HG02870 (cell line): ENCODE results near the gene SDHC.
"Not testable (repeated sequence)": the region's sequence is repeated elsewhere in the genome, so short reads cannot be mapped to it uniquely, and the experiment has no call there.

Experiments
- ATAC-seq: cut with Tn5 transposase; IDR thresholded peaks from one replicate; pipeline ENCODE4 v1.9.1; 2021; ENCODE audit warnings: mild to moderate bottlenecking, moderate library complexity; ENCODE audit not compliant: unreplicated experiment

The SDHC gene

DNA sequence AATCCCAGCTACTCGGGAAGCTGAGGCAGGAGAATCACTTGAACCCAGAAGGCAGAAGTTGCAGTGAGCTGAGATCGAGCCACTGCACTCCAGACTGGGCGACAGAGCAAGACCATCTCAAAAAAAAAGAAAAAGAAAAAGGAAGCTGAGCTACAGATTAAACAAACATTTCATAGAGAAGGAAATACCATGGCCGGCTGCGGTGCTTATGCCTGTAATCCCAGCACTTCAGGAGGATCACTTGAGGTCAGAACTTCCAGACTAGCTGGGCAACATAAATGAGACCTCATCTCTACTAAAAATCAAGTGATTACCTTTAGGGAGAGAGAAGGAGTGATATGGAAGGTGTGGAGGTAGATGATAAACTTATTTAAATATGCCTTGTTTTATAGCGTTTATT is 67.5 kb downstream of the SDHC start:
- ATAC-seq = no peak

- ATAC-seq = no peak
Measured at GRCh38 chr1:161382214-161383019, 68.2 kb downstream of the SDHC start.

- no peak for ATAC-seq
Measured at GRCh38 chr1:161388639-161389038, 74.5 kb downstream of the SDHC start.

DNA sequence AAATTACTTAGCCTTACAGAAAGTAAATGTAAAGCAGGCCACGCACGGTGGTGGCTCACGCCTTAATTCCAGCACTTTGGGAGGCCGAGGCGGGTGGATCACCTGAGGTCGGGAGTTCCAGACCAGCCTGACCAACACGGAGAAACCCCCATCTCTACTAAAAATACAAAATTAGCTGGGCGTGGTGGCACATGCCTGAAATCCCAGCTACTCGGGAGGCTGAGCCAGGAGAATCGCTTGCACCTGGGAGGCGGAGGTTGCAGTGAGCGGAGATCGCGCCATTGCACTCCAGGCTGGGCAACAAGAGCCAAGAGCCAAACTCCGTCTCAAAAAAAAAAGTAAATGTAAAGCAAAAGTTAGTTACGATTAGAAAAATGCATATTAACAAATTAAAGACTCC is 75.0 kb downstream of the SDHC start:
- ATAC-seq = not testable (repeated sequence)

DNA sequence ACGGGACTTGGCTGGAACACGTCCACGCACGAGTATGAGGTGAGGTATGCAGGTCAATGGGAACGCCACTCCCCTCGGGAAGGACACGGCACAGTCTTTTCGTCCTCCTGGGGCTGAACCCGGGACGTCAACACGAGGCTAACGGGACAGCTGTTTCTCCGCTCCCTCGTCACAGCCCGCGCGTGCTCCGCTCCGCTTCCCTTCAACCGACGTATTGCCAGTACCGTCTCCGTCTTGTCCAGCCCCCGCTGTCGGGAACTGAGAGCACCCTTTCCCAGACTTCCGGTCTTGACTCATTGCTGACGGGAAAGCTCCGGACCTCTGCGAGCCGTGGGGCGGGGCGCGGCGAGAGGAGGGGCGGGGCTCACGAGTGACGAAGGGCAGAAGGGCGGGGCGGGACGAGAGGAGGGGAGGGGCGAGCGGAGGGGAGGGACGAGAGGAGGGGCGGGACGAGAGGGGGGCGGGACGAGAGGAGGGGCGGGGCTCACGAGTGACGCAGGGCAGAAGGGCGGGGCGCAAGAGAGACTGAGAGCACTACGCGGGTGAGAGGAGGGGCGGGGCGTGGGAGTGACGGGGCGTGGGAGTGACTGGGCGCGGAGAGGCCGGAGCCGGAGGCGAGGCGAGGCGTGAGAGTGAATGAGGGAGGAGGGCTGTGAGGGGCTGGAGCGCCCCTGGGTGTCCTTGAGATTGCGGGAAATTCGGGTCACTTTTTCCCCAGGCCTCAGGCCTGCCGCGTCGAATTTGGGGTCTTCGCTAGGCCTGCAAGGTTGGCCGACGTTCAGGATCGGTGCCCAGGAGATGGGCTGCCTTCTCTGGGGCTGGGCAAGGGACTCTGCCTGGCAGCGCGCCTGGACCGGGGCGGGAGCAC is 75.7 kb downstream of the SDHC start:
- peak; percentile 75 for ATAC-seq

DNA sequence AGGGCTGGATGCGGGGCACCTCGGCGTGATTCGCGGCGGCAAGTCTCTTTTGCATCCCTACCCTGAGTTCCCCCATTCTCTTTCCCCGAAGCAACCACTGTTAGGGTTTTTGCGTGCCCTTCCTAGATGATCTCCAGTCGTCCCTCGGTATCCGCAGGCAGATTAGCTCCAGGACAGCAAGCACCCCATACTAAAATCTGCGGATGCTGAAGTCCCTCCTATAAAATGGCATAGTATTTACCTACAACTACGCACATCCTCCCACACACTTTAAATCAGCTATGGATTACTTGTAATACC is 76.3 kb downstream of the SDHC start:
- ATAC-seq = no peak

DNA sequence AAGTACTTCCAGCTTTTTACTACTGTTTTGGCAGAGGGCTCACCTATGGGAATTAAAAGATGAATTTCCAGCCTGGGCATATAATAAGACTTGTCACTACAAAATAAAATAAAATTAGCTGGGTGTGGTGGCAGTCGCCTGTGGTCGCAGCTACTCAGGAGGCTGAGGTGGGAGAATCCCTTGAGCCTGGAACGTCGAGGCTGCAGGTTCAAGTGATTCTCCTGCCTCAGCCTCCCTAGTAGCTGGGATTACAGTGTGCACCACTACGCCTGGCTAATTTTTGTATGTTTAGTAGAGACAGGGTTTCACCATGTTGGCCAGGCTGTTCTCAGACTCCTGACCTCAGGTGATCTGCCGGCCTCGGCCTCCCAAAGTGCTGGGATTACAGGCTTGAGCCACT is 77.0 kb downstream of the SDHC start:
- not testable (repeated sequence) for ATAC-seq

DNA sequence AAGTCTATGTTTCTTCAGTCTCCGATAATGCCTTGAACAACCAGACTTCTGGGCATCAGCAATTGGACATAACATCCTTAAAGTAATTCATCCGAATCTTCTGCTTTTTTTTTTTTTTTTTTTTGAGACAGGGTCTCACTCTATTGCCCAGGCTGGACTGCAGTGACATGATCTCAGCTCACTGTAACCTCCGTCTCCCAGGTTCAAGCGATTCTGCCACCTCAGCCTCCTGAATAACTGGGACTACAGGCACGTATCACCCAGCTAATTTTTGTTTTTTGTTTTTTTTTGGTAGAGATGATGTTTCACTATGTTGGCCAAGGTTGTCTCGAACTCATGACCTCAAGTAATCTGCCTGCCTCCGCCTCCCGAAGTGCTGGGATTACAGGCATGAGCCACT is 77.4 kb downstream of the SDHC start:
- no peak for ATAC-seq

DNA sequence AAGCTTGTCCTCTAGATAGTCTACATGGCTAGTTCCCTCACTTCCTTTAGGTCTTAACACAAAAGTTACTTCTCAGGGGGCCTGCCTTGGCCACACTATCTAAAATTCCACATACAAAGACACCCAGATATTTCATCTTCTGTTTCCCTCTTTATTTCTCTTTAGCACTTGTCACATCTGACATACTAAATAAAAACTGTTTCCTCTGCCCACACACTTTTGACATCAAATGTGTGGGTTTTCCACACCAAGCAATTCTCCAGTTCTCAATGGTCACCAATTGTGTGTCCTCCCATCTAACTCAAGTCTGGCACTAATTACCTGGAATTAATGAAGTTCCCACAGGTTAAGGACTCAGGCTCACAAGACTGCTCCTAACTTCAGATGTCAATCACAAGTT is 79.0 kb downstream of the SDHC start:
- ATAC-seq = no peak

DNA sequence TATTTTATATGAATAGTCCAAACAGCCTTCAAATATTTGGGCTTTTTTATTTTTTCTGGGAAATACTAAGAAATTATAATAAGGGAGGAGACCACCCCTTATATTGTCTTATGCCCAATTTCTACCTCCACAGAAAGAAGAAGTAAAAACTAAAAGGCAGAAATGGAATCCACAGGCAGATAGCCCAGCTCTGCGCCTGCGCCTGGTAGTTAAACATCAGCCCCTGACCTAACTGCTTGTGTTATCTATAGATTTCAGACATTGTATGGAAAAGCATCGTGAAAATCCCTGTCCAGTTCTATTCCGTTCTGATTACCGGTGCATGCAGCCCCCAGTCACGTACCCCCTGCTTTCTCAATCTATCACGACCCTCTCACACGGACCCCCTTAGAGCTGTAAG is 82.9 kb downstream of the SDHC start:
- ATAC-seq = not testable (repeated sequence)

- ATAC-seq = no peak
Measured at GRCh38 chr1:161398900-161399256, 84.7 kb downstream of the SDHC start.

- ATAC-seq = peak; percentile 77
Measured at GRCh38 chr1:161399257-161399998, 85.2 kb downstream of the SDHC start.

GRCh38 chr1:161402446-161402845 is 88.3 kb downstream of the SDHC start:
- no peak for ATAC-seq

DNA sequence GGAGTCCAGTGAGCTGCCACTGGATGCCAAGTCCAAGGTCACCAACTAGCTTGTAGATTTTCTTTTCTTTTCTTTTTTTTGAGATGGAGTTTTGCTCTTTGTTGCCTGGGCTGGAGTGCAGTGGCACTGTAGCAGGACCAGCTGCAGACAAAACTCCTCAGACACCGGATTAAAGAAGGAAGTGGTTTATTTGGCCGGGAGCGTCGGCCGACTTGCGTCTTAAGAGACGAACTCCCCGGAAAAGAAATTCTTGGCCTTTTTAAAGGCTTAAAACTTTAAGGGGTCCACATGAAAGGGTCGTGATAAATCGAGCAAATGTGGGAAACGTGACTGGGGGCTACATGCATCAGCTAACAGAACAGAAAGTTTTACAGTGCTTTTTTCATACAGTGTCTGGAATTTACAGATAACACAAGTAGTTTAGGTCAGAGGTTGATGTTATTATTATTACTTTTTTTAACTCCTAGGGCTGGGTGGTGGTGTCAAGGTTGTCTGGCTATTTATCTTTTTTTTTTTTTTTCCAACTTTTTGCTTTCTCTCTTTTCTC is 89.9 kb downstream of the SDHC start:
- no peak for ATAC-seq

GRCh38 chr1:161406551-161406950 is 92.4 kb downstream of the SDHC start:
- not testable (repeated sequence) for ATAC-seq

- ATAC-seq = no peak
Measured at GRCh38 chr1:161407451-161407985, 93.3 kb downstream of the SDHC start.

GRCh38 chr1:161408429-161409052 is 94.4 kb downstream of the SDHC start:
- ATAC-seq = no peak

GRCh38 chr1:161409848-161410635 is 95.9 kb downstream of the SDHC start:
- not testable (repeated sequence) for ATAC-seq

GRCh38 chr1:161410636-161410970 is 96.4 kb downstream of the SDHC start:
- not testable (repeated sequence) for ATAC-seq
